Neural cell (in vitro differentiated cells): ENCODE data around the gene IFI27.

Experiments
- CTCF ChIP-seq: fragments of 450-650 bp; IDR thresholded peaks from 2 replicates; pipeline ENCODE4 v1.5.1; 2014; ENCODE audit warnings: antibody characterized with exemption, mild to moderate bottlenecking, moderate library complexity; ENCODE audit not compliant: poor library complexity, severe bottlenecking
- EP300 ChIP-seq: fragments of 450-650 bp; conservative IDR thresholded peaks from 2 replicates; pipeline ENCODE4 v1.6.1; 2014; ENCODE audit warnings: antibody characterized with exemption, mild to moderate bottlenecking, moderate library complexity; ENCODE audit not compliant: poor library complexity, severe bottlenecking
- EZH2 ChIP-seq: fragments of 200-600, 300-800 bp; shearing (Covaris generic), sonication (generic); IDR thresholded peaks from 2 replicates; pipeline ENCODE4 v1.6.1; 2014; ENCODE audit warnings: antibody characterized with exemption, low read length, borderline replicate concordance, mild to moderate bottlenecking; ENCODE audit not compliant: insufficient read depth, poor library complexity, severe bottlenecking
- POLR2AphosphoS5 ChIP-seq: IDR thresholded peaks from 2 replicates; pipeline ENCODE4 v1.6.1; 2012
- RAD21 ChIP-seq: fragments of 450-650 bp; conservative IDR thresholded peaks from 2 replicates; pipeline ENCODE4 v1.6.1; 2014; ENCODE audit warnings: antibody characterized with exemption, mild to moderate bottlenecking, moderate library complexity
- TAF1 ChIP-seq: IDR thresholded peaks from 2 replicates; pipeline ENCODE4 v1.6.1; 2012; ENCODE audit warnings: low read depth

DNA sequence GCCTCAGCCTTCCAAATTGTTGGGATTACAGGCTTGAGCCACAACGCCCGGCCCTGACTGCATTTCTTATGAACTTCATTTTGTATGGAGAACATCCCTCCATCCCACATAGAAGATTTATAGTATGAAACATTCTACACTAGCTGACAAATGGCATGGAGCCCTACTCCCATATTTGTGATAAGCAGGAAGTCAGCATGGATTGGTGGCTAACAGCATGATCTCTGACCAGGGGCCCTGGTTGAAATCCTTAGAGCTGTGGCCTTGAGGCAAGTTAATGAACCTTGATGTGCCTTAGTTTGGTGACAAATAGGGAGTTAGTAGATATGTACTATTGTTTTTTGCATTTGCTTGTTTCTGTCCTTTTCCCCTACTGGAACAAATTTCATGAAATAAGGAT is 17.1 kb upstream of the IFI27 start:
- no peak for TF ChIP-seq CTCF
- no peak for TF ChIP-seq POLR2AphosphoS5
- no peak for TF ChIP-seq RAD21
- TF ChIP-seq EZH2 = no peak
- no peak for TF ChIP-seq EP300
- no peak for TF ChIP-seq TAF1
